Stimulated activated CD4-positive, alpha-beta T cell treated with anti-CD3 and anti-CD28 coated beads, Interleukin-12 subunit alpha, Interleukin-12 subunit beta, amount 100 ng/mL, for 4 hours (primary cell): ENCODE data around the gene ABCC9.
"Not testable (repeated sequence)": the region's sequence is repeated elsewhere in the genome, so short reads cannot be mapped to it uniquely, and the experiment has no call there.

ENCODE experiments used
- DNase-seq: peaks from one replicate; pipeline ENCODE4 v3.0.0-alpha.2; 2020

ABCC9 gene

GRCh38 chr12:21929972-21930371 is 11.3 kb downstream of the ABCC9 start:
- not testable (repeated sequence) for DNase-seq

GRCh38 chr12:21925296-21925913 is 15.8 kb downstream of the ABCC9 start:
- no peak for DNase-seq

GRCh38 chr12:21921436-21921835 is 19.8 kb downstream of the ABCC9 start:
- DNase-seq, result no peak

- DNase-seq, result no peak
Observed at GRCh38 chr12:21918456-21918855, 22.8 kb downstream of the ABCC9 start.

- no peak for DNase-seq
Observed at GRCh38 chr12:21913823-21914222, 27.4 kb downstream of the ABCC9 start.

- no peak for DNase-seq
Observed at GRCh38 chr12:21912318-21912717, 28.9 kb downstream of the ABCC9 start.

- DNase-seq, result no peak
Observed at GRCh38 chr12:21911832-21912231, 29.4 kb downstream of the ABCC9 start.

GRCh38 chr12:21910657-21911056 is 30.6 kb downstream of the ABCC9 start:
- DNase-seq, result no peak

GRCh38 chr12:21907948-21908837 is 33.0 kb downstream of the ABCC9 start:
- no peak for DNase-seq

GRCh38 chr12:21906919-21907493 is 34.2 kb downstream of the ABCC9 start:
- no peak for DNase-seq

GRCh38 chr12:21899532-21899931 is 41.7 kb downstream of the ABCC9 start:
- not testable (repeated sequence) for DNase-seq

GRCh38 chr12:21895651-21896050 is 45.6 kb downstream of the ABCC9 start:
- no peak for DNase-seq

GRCh38 chr12:21894792-21895595 is 46.2 kb downstream of the ABCC9 start:
- DNase-seq, result no peak

- no peak for DNase-seq
Observed at GRCh38 chr12:21893924-21894323, 47.3 kb downstream of the ABCC9 start.

GRCh38 chr12:21892341-21892740 is 48.9 kb downstream of the ABCC9 start:
- no peak for DNase-seq

GRCh38 chr12:21891751-21892217 is 49.4 kb downstream of the ABCC9 start:
- no peak for DNase-seq

- no peak for DNase-seq
Observed at GRCh38 chr12:21888276-21888863, 52.9 kb downstream of the ABCC9 start.

GRCh38 chr12:21884936-21885335 is 56.3 kb downstream of the ABCC9 start:
- DNase-seq, result no peak

GRCh38 chr12:21882635-21883034 is 58.6 kb downstream of the ABCC9 start:
- DNase-seq, result no peak

- DNase-seq, result no peak
Observed at GRCh38 chr12:21881965-21882364, 59.3 kb downstream of the ABCC9 start.

- no peak for DNase-seq
Observed at GRCh38 chr12:21879312-21879711, 61.9 kb downstream of the ABCC9 start.

GRCh38 chr12:21877293-21877982 is 63.8 kb downstream of the ABCC9 start:
- DNase-seq, result no peak
